Keratinocyte (primary cell): ENCODE measurements around the gene MOK. TPM values are rescaled to one million over a fixed set of nuclear protein-coding genes. Genes with fewer than 3 reads are reported as not detected.

Experiments
- DNase-seq: peaks from one replicate; pipeline ENCODE4 v3.0.0-alpha.2; 2011; ENCODE audit warnings: low read depth, missing footprints, low spot score
- FAIRE-seq: peaks from 2 replicates; lab custom pipeline; 2011; peaks lifted over from hg19 to GRCh38; lab: Jason Lieb, UNC
- H2AFZ ChIP-seq: 2 replicates; pipeline ENCODE4 v1.6.0; 2012; ENCODE audit warnings: low read length, control low read depth, inconsistent platforms; ENCODE audit not compliant: control insufficient read depth
- H3K27ac ChIP-seq: 2 replicates; pipeline ENCODE4 v1.5.1; 2011; ENCODE audit warnings: low read length; ENCODE audit not compliant: control insufficient read depth, insufficient read depth
- H3K27me3 ChIP-seq: 3 replicates; pipeline ENCODE4 v1.6.0; 2011; ENCODE audit warnings: low read length; ENCODE audit not compliant: control insufficient read depth, insufficient read depth; ENCODE audit errors: extremely low read depth
- H3K36me3 ChIP-seq, 2 experiments: 2 replicates in 1 of 2; 3 replicates in 1 of 2; pipeline ENCODE4 v1.5.1; 2011; ENCODE audit warnings: low read length in 2 of 2, mild to moderate bottlenecking in 1 of 2; ENCODE audit not compliant: control insufficient read depth in 2 of 2, insufficient read depth in 2 of 2; ENCODE audit errors: extremely low read depth in 1 of 2
- H3K4me1 ChIP-seq: 3 replicates; pipeline ENCODE4 v1.5.1; 2011; ENCODE audit warnings: low read length; ENCODE audit not compliant: control insufficient read depth, insufficient read depth; ENCODE audit errors: extremely low read depth
- H3K4me2 ChIP-seq: 3 replicates; pipeline ENCODE4 v1.6.0; 2011; ENCODE audit warnings: low read depth, low read length; ENCODE audit not compliant: control insufficient read depth, insufficient read depth; ENCODE audit errors: extremely low read depth
- H3K4me3 ChIP-seq, 3 experiments: fragments of 200-600 bp in 1 of 3; sonication (generic) in 1 of 3; 2 replicates in 2 of 3; 3 replicates in 1 of 3; pipeline ENCODE4 v1.5.1; 2011 to 2016; ENCODE audit warnings: low read length in 3 of 3, mild to moderate bottlenecking in 3 of 3, control low read depth in 2 of 3, inconsistent platforms in 1 of 3, low read depth in 1 of 3, mixed read lengths in 1 of 3, mixed run types in 1 of 3, moderate library complexity in 1 of 3; ENCODE audit not compliant: control insufficient read depth in 2 of 3, insufficient read depth in 2 of 3; ENCODE audit errors: extremely low read depth in 1 of 3
- H3K79me2 ChIP-seq: 2 replicates; pipeline ENCODE4 v1.6.0; 2012; ENCODE audit warnings: low read length; ENCODE audit not compliant: control insufficient read depth, insufficient read depth
- H3K9ac ChIP-seq: 3 replicates; pipeline ENCODE4 v1.6.0; 2011; ENCODE audit warnings: low read length; ENCODE audit not compliant: control insufficient read depth, insufficient read depth; ENCODE audit errors: extremely low read depth
- H3K9me1 ChIP-seq: 3 replicates; pipeline ENCODE4 v1.6.0; 2011; ENCODE audit warnings: low read length; ENCODE audit not compliant: control insufficient read depth, insufficient read depth; ENCODE audit errors: extremely low read depth
- H3K9me3 ChIP-seq: 2 replicates; pipeline ENCODE4 v1.5.1; 2012; ENCODE audit warnings: low read depth, low read length; ENCODE audit not compliant: control insufficient read depth
- H4K20me1 ChIP-seq: 3 replicates; pipeline ENCODE4 v1.6.0; 2011; ENCODE audit warnings: low read length; ENCODE audit not compliant: control insufficient read depth, insufficient read depth; ENCODE audit errors: extremely low read depth
- CTCF ChIP-seq, 3 experiments: IDR thresholded peaks in 1 of 3; conservative IDR thresholded peaks in 1 of 3; optimal IDR thresholded peaks in 1 of 3; 2 replicates in 2 of 3; 3 replicates in 1 of 3; pipeline versions ENCODE3 to v1.5.1; 2011; ENCODE audit warnings: low read length in 3 of 3, mild to moderate bottlenecking in 3 of 3, moderate library complexity in 2 of 3, control low read depth in 1 of 3, inconsistent platforms in 1 of 3; ENCODE audit not compliant: insufficient read depth in 2 of 3; ENCODE audit errors: extremely low read depth in 1 of 3
- EZH2 ChIP-seq: IDR thresholded peaks from one replicate; pipeline ENCODE4 v1.6.1; 2012; ENCODE audit warnings: inconsistent platforms, mild to moderate bottlenecking, low read length, moderate library complexity
- dilution Hi-C: fragments of 300-500 bp; cut with MboI; formaldehyde crosslinking; loops from one replicate; pipeline ENCODE4 v1.7.0; 2020; ENCODE audit warnings: low sequenced_read_pairs; ENCODE audit not compliant: extremely low pct_ligation_motif_present
- polyA plus RNA-seq, 5 experiments: library from polyadenylated mRNA; depleted of rRNA in 3 of 5; stranded (reverse) in 3 of 5; stranded (forward) in 1 of 5; unstranded in 1 of 5; fragments of >200 nt; gene quantifications; 1 replicate in 1 of 5; 2 replicates in 3 of 5; 3 replicates in 1 of 5; pipeline versions ENCODE4 v1.2.1 to v1.2.3, GENCODE V29; 2011 to 2012; ENCODE audit warnings: missing spikeins in 2 of 5, low read depth in 1 of 5, low replicate concordance in 1 of 5

The MOK gene
- polyA plus RNA-seq, 1 donor (not counting 4 experiments of a cell fraction or from before 2014, with no cell fraction given): 38.1 TPM

GRCh38 chr14:102335163-102335562 lies 30.2 kb upstream of the MOK start:
- Histone ChIP-seq H3K27ac (no peak overlapping the region), H3K9me1 (no peaks in the 10 kb centered on the region), H3K9me3 (no peaks in the 10 kb centered on the region), H3K9ac (no peak overlapping the region), H3K4me3 (no peak overlapping the region), H2AFZ (no peak overlapping the region), H3K36me3 (peaks cover 10 to 11% of the 10 kb centered on the region in 2 experiments), H3K4me2 (no peak overlapping the region), H3K4me1 (no peaks in the 10 kb centered on the region), H3K79me2 (no peaks in the 10 kb centered on the region), H3K27me3 (no peaks in the 10 kb centered on the region), H4K20me1 (no peaks in the 10 kb centered on the region)
- TF ChIP-seq EZH2 (no peak), CTCF (optimal IDR thresholded peaks at IDR 0.05 in 1 of 3, IDR thresholded peaks at IDR 0.05 in 1 of 3, conservative IDR thresholded peaks at IDR 0.05 in 1 of 3; ENCODE audit: extremely low read depth in 1 of 3, insufficient read depth in 2 of 3, low read length in 3 of 3) (no peak)
- DNase-seq (no peak), FAIRE-seq (no peak)
- dilution Hi-C loops: no loop called here

GRCh38 chr14:102333795-102334705 lies 29.1 kb upstream of the MOK start:
- dilution Hi-C loops: no loop called here

More at GRCh38 chr14:102333795-102334705, 29.1 kb upstream of the MOK start:
- H3K36me3 ChIP-seq: peaks cover 10 to 11% of the 10 kb centered on the region in 2 experiments
- no peak for FAIRE-seq
- no peak overlapping the region for H3K4me2 ChIP-seq
- no peak overlapping the region for H2AFZ ChIP-seq
- no peak overlapping the region for H3K9ac ChIP-seq
- no peaks in the 10 kb centered on the region for H3K9me3 ChIP-seq
- H3K4me1 ChIP-seq: no peaks in the 10 kb centered on the region
- H3K4me3 ChIP-seq: no peak overlapping the region
- no peak for DNase-seq
- no peaks in the 10 kb centered on the region for H3K9me1 ChIP-seq
- no peaks in the 10 kb centered on the region for H3K27me3 ChIP-seq
- TF ChIP-seq CTCF (optimal IDR thresholded peaks at IDR 0.05 in 1 of 3, IDR thresholded peaks at IDR 0.05 in 1 of 3, conservative IDR thresholded peaks at IDR 0.05 in 1 of 3; ENCODE audit: extremely low read depth in 1 of 3, insufficient read depth in 2 of 3, low read length in 3 of 3): no peak
- no peak for TF ChIP-seq EZH2
- no peaks in the 10 kb centered on the region for H3K79me2 ChIP-seq
- H3K27ac ChIP-seq: no peak overlapping the region
- H4K20me1 ChIP-seq: no peaks in the 10 kb centered on the region
